Measurements from ENCODE around the gene SLC49A4. TPM values are rescaled to one million over a fixed set of nuclear protein-coding genes. Genes with fewer than 3 reads are reported as not detected.

Gene SLC49A4
- total RNA-seq, 1 donor from 2014 or later: 18.0 TPM

GRCh38 chr3:122782804-122783203, 12.1 kb upstream of the SLC49A4 start:
- Mint-ChIP-seq H3K36me3 (ENCODE audit: low read depth, unreplicated experiment) (no peaks in the 10 kb centered on the region), H3K4me3 (ENCODE audit: unreplicated experiment) (no peak overlapping the region), H3K9me3 (ENCODE audit: unreplicated experiment) (no peaks in the 10 kb centered on the region), H3K4me1 (ENCODE audit: low read depth, unreplicated experiment) (peaks cover 16% of the 10 kb centered on the region), H3K27ac (ENCODE audit: unreplicated experiment) (no peak overlapping the region), H3K27me3 (ENCODE audit: low read depth, unreplicated experiment) (no peaks in the 10 kb centered on the region)
- Histone ChIP-seq H3K4me1 (ENCODE audit: insufficient read depth, low read length) (peaks cover 3% of the 10 kb centered on the region), H3K36me3 (ENCODE audit: insufficient read depth, low read length) (no peaks in the 10 kb centered on the region), H3K27ac (ENCODE audit: low read depth, low read length) (no peak overlapping the region), H3K9ac (ENCODE audit: low read length) (no peak overlapping the region), H2AFZ (ENCODE audit: low read depth, low read length) (no peak overlapping the region), H3K4me3 (ENCODE audit: insufficient read depth, low read depth, low read length) (no peak overlapping the region), H3K27me3 (ENCODE audit: insufficient read depth, low read length) (no peaks in the 10 kb centered on the region), H3K4me2 (ENCODE audit: low read length) (no peak overlapping the region), H4K20me1 (ENCODE audit: insufficient read depth, low read length) (no peaks in the 10 kb centered on the region), H3K9me3 (ENCODE audit: insufficient read depth, low read depth, low read length) (no peaks in the 10 kb centered on the region), H3K79me2 (ENCODE audit: insufficient read depth, low read length) (no peaks in the 10 kb centered on the region)
- FAIRE-seq: no peak
- DNase-seq (ENCODE audit: low read depth): no peak
- no peak for TF ChIP-seq CTCF (IDR thresholded peaks at IDR 0.05; ENCODE audit: insufficient read depth, low read depth, low read length)
- TF ChIP-seq EZH2 (IDR thresholded peaks at IDR 0.05; ENCODE audit: insufficient read depth, low read length): no peak

DNA sequence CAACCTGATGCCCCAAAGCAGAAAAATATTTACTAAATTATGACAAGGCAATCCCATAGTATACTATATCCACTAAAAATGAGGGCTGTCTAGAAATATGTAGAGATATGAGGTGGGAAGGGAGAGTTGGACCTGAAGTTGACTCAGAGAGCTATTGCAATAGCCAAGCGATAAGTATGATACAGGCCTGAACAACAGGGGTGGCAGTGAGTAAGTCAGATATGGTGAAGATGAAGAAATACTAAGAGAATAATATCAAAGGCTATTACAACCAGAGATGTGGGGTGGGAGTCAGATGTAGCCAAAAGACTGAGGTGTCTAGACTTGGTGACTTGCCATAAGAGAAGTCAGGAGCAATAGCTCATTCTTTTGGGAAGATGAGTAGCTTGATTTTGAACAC, 10.4 kb upstream of the SLC49A4 start:
- Histone ChIP-seq H3K4me3 (ENCODE audit: insufficient read depth, low read depth, low read length) (no peak overlapping the region), H3K36me3 (ENCODE audit: insufficient read depth, low read length) (no peaks in the 10 kb centered on the region), H3K4me2 (ENCODE audit: low read length) (no peak overlapping the region), H3K4me1 (ENCODE audit: insufficient read depth, low read length) (peaks cover 3% of the 10 kb centered on the region), H4K20me1 (ENCODE audit: insufficient read depth, low read length) (no peaks in the 10 kb centered on the region), H3K27ac (ENCODE audit: low read depth, low read length) (no peak overlapping the region), H2AFZ (ENCODE audit: low read depth, low read length) (no peak overlapping the region), H3K9ac (ENCODE audit: low read length) (no peak overlapping the region), H3K27me3 (ENCODE audit: insufficient read depth, low read length) (no peaks in the 10 kb centered on the region), H3K9me3 (ENCODE audit: insufficient read depth, low read depth, low read length) (no peaks in the 10 kb centered on the region), H3K79me2 (ENCODE audit: insufficient read depth, low read length) (no peaks in the 10 kb centered on the region)
- no peak for TF ChIP-seq EZH2 (IDR thresholded peaks at IDR 0.05; ENCODE audit: insufficient read depth, low read length)
- no peak for TF ChIP-seq CTCF (IDR thresholded peaks at IDR 0.05; ENCODE audit: insufficient read depth, low read depth, low read length)
- DNase-seq (ENCODE audit: low read depth) (peak; percentile 62), FAIRE-seq (no peak)
- Mint-ChIP-seq H3K27ac (ENCODE audit: unreplicated experiment) (no peak overlapping the region), H3K4me1 (ENCODE audit: low read depth, unreplicated experiment) (peaks cover 16% of the 10 kb centered on the region), H3K4me3 (ENCODE audit: unreplicated experiment) (no peak overlapping the region), H3K27me3 (ENCODE audit: low read depth, unreplicated experiment) (no peaks in the 10 kb centered on the region), H3K9me3 (ENCODE audit: unreplicated experiment) (no peaks in the 10 kb centered on the region), H3K36me3 (ENCODE audit: low read depth, unreplicated experiment) (no peaks in the 10 kb centered on the region)

DNA sequence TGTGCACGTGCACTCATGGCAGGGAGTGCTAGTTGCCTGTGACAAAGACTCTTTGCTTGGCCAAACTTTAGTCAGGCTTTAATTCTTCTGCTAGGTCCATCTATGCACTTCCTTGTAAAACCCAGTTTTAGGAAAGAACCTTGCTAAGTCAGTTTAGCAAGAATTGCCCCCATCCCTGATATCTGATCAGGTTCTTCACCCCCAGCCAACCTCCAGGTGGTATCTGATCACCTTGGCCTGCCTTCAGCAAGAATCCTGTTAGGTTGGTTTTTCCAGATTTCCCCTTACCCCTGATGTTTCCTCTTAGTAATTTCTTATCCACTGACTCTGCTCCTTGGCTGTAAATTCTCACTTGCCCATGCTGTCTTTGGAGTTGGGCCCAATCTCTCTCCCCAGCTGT, 9.6 kb upstream of the SLC49A4 start:
- Mint-ChIP-seq H3K4me1 (ENCODE audit: low read depth, unreplicated experiment) (peaks cover 16% of the 10 kb centered on the region), H3K9me3 (ENCODE audit: unreplicated experiment) (no peaks in the 10 kb centered on the region), H3K27me3 (ENCODE audit: low read depth, unreplicated experiment) (no peaks in the 10 kb centered on the region), H3K4me3 (ENCODE audit: unreplicated experiment) (no peak overlapping the region), H3K36me3 (ENCODE audit: low read depth, unreplicated experiment) (no peaks in the 10 kb centered on the region), H3K27ac (ENCODE audit: unreplicated experiment) (peak overlapping the region; percentile 35)
- Histone ChIP-seq H3K27ac (ENCODE audit: low read depth, low read length) (no peak overlapping the region), H3K4me3 (ENCODE audit: insufficient read depth, low read depth, low read length) (no peak overlapping the region), H3K4me1 (ENCODE audit: insufficient read depth, low read length) (peaks cover 3% of the 10 kb centered on the region), H3K79me2 (ENCODE audit: insufficient read depth, low read length) (no peaks in the 10 kb centered on the region), H4K20me1 (ENCODE audit: insufficient read depth, low read length) (no peaks in the 10 kb centered on the region), H3K36me3 (ENCODE audit: insufficient read depth, low read length) (no peaks in the 10 kb centered on the region), H3K27me3 (ENCODE audit: insufficient read depth, low read length) (no peaks in the 10 kb centered on the region), H3K9ac (ENCODE audit: low read length) (no peak overlapping the region), H3K4me2 (ENCODE audit: low read length) (no peak overlapping the region), H2AFZ (ENCODE audit: low read depth, low read length) (no peak overlapping the region), H3K9me3 (ENCODE audit: insufficient read depth, low read depth, low read length) (no peaks in the 10 kb centered on the region)
- TF ChIP-seq EZH2 (IDR thresholded peaks at IDR 0.05; ENCODE audit: insufficient read depth, low read length): no peak
- no peak for TF ChIP-seq CTCF (IDR thresholded peaks at IDR 0.05; ENCODE audit: insufficient read depth, low read depth, low read length)
- FAIRE-seq (no peak), DNase-seq (ENCODE audit: low read depth) (no peak)
